Astrocyte (in vitro differentiated cells and primary cell): ENCODE data around the gene RGS5.

Source experiments
- CTCF ChIP-seq: IDR thresholded peaks from 2 replicates; pipeline ENCODE4 v1.5.1; 2011; ENCODE audit warnings: low read depth, mild to moderate bottlenecking, inconsistent platforms, low read length, moderate library complexity; ENCODE audit not compliant: insufficient read depth
- EZH2 ChIP-seq: IDR thresholded peaks from 2 replicates; pipeline ENCODE4 v1.6.1; 2012; ENCODE audit warnings: mild to moderate bottlenecking, low read length, inconsistent platforms; ENCODE audit not compliant: insufficient read depth

- TF ChIP-seq CTCF: no peak
- no peak for TF ChIP-seq EZH2
Observed at GRCh38 chr1:163230827-163231226, 28.1 kb upstream of the RGS5 start.
